WTC11 (cell line): ENCODE measurements around the gene CHADL.

Source experiments
- ATF1 ChIP-seq: sonication (generic); formaldehyde crosslinking; IDR thresholded peaks from 2 replicates; pipeline ENCODE4 v1.8.1; 2023; ENCODE audit warnings: mild to moderate bottlenecking, moderate library complexity, missing genetic modification reagents
- ATF2 ChIP-seq: sonication (generic); formaldehyde crosslinking; IDR thresholded peaks from 2 replicates; pipeline ENCODE4 v1.8.1; 2022; ENCODE audit warnings: low read depth, missing genetic modification reagents, borderline replicate concordance
- ATF3 ChIP-seq: sonication (generic); formaldehyde crosslinking; conservative IDR thresholded peaks from 2 replicates; pipeline ENCODE4 v1.8.1; 2022; ENCODE audit warnings: mild to moderate bottlenecking, missing genetic modification reagents
- CTCF ChIP-seq: fragments of 200-600 bp; IDR thresholded peaks from 2 replicates; pipeline ENCODE4 v1.8.0; 2022; ENCODE audit warnings: antibody characterized with exemption
- ELF4 ChIP-seq: sonication (generic); formaldehyde crosslinking; IDR thresholded peaks from 2 replicates; pipeline ENCODE4 v1.8.1; 2022; ENCODE audit warnings: low read depth, mild to moderate bottlenecking, moderate library complexity, missing genetic modification reagents
- ESRRA ChIP-seq: sonication (generic); formaldehyde crosslinking; IDR thresholded peaks from 2 replicates; pipeline ENCODE4 v1.8.1; 2022; ENCODE audit warnings: mild to moderate bottlenecking, missing genetic modification reagents, borderline replicate concordance
- GRHL2 ChIP-seq: fragments of 250-450 bp; sonication (Bioruptor Pico); IDR thresholded peaks from 2 replicates; pipeline ENCODE4 v1.8.0; 2022; ENCODE audit warnings: mild to moderate bottlenecking, moderate library complexity; ENCODE audit not compliant: insufficient replicate concordance, severe bottlenecking
- PREB ChIP-seq: sonication (generic); formaldehyde crosslinking; IDR thresholded peaks from 2 replicates; pipeline ENCODE4 v1.8.1; 2022; ENCODE audit warnings: mild to moderate bottlenecking, missing genetic modification reagents, moderate library complexity, borderline replicate concordance
- USF2 ChIP-seq: sonication (generic); formaldehyde crosslinking; IDR thresholded peaks from 2 replicates; pipeline ENCODE4 v1.8.1; 2023; ENCODE audit warnings: mild to moderate bottlenecking, missing genetic modification reagents, moderate library complexity
- ZNF263 ChIP-seq: sonication (generic); formaldehyde crosslinking; IDR thresholded peaks from 2 replicates; pipeline ENCODE4 v1.8.1; 2022; ENCODE audit warnings: low read depth, mild to moderate bottlenecking, moderate library complexity, missing genetic modification reagents
- ZNF416 ChIP-seq: fragments of 250-450 bp; sonication (Bioruptor Pico); IDR thresholded peaks from 2 replicates; pipeline ENCODE4 v1.9.0; 2021; ENCODE audit warnings: mild to moderate bottlenecking, inconsistent platforms
- ZNF512 ChIP-seq: sonication (generic); formaldehyde crosslinking; IDR thresholded peaks from 2 replicates; pipeline ENCODE4 v1.8.1; 2022; ENCODE audit warnings: missing genetic modification reagents, borderline replicate concordance
- ZNF671 ChIP-seq: fragments of 250-450 bp; sonication (Bioruptor Pico); IDR thresholded peaks from 2 replicates; pipeline ENCODE4 v1.8.0; 2021; ENCODE audit warnings: mild to moderate bottlenecking
- ZSCAN18 ChIP-seq: fragments of 250-450 bp; sonication (Bioruptor Pico); IDR thresholded peaks from 2 replicates; pipeline ENCODE4 v2.1.2; 2022; ENCODE audit warnings: mild to moderate bottlenecking, moderate library complexity

- no peak for TF ChIP-seq ESRRA
- TF ChIP-seq CTCF, result no peak
- no peak for TF ChIP-seq ATF2 (CRISPR knock-in tag)
- TF ChIP-seq USF2 (CRISPR knock-in tag), result no peak
- TF ChIP-seq ATF3 (CRISPR knock-in tag), result no peak
- no peak for TF ChIP-seq ZSCAN18 (CRISPR knock-in tag)
- no peak for TF ChIP-seq ELF4 (CRISPR knock-in tag)
- no peak for TF ChIP-seq ZNF263 (CRISPR knock-in tag)
- TF ChIP-seq ATF1, result no peak
- TF ChIP-seq PREB (CRISPR knock-in tag), result no peak
- TF ChIP-seq ZNF671 (CRISPR knock-in tag), result no peak
- TF ChIP-seq GRHL2, result no peak
- TF ChIP-seq ZNF416, result no peak
- no peak for TF ChIP-seq ZNF512 (CRISPR knock-in tag)
Observed at GRCh38 chr22:41242396-41243117, 1.8 kb upstream of the CHADL start.
